Central memory CD8-positive, alpha-beta T cell (primary cell): ENCODE data around the gene GRIN2A.

ENCODE experiments used
- ATAC-seq: fragments of 150-1000 bp; cut with Tn5 transposase; replicated peaks from 2 replicates; pipeline ENCODE4 v1.10.0; 2022; ENCODE audit warnings: mild to moderate bottlenecking, moderate FRiP score, moderate number of reproducible peaks; ENCODE audit not compliant: poor library complexity, severe bottlenecking; ENCODE audit errors: extremely low read depth
- DNase-seq, 2 donors: peaks; one replicate each; pipeline ENCODE4 v3.0.0; 2021; ENCODE audit warnings: low spot score in 2 of 2
- H3K27ac Mint-ChIP-seq: one replicate; pipeline ENCODE4 v1.8.0; 2022; ENCODE audit warnings: low read depth, mild to moderate bottlenecking, moderate library complexity, mixed read lengths
- H3K27me3 Mint-ChIP-seq: one replicate; pipeline ENCODE4 v1.8.0; 2022; ENCODE audit warnings: mixed read lengths
- H3K36me3 Mint-ChIP-seq: one replicate; pipeline ENCODE4 v1.8.0; 2022; ENCODE audit warnings: mild to moderate bottlenecking, moderate library complexity, mixed read lengths; ENCODE audit not compliant: insufficient read depth
- H3K4me1 Mint-ChIP-seq: one replicate; pipeline ENCODE4 v1.8.0; 2022; ENCODE audit warnings: mixed read lengths
- H3K4me3 Mint-ChIP-seq: one replicate; pipeline ENCODE4 v1.8.0; 2022; ENCODE audit warnings: mild to moderate bottlenecking, moderate library complexity, mixed read lengths
- H3K9me3 Mint-ChIP-seq: one replicate; pipeline ENCODE4 v1.8.0; 2022; ENCODE audit warnings: mixed read lengths

Gene GRIN2A

DNA sequence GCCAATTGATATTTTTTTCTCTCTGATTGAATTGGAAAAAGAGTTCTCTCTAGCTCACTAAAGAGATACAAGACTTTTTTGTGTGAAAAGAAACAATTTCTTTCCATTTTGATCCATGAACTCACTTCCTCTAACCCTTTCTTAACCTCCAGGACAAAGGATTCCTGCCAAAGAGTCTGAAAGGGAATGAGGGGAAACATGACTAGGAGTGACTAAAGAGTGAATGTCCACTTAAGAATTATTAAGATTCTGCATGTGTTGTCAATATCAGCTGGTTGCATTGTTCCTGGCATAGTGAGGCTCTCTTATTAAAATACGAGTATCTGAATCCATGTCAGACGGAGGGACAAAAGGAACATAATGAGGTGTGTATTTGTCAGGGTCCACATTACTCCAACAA, 344.7 kb downstream of the GRIN2A start:
- H3K27ac Mint-ChIP-seq = no peak overlapping the region
- ATAC-seq (no peak), DNase-seq (no peak)
- H3K36me3 Mint-ChIP-seq = no peaks in the 10 kb centered on the region
- H3K27me3 Mint-ChIP-seq = no peaks in the 10 kb centered on the region
- no peaks in the 10 kb centered on the region for H3K4me1 Mint-ChIP-seq
- H3K9me3 Mint-ChIP-seq = peaks cover 13% of the 10 kb centered on the region
- H3K4me3 Mint-ChIP-seq = no peak overlapping the region

DNA sequence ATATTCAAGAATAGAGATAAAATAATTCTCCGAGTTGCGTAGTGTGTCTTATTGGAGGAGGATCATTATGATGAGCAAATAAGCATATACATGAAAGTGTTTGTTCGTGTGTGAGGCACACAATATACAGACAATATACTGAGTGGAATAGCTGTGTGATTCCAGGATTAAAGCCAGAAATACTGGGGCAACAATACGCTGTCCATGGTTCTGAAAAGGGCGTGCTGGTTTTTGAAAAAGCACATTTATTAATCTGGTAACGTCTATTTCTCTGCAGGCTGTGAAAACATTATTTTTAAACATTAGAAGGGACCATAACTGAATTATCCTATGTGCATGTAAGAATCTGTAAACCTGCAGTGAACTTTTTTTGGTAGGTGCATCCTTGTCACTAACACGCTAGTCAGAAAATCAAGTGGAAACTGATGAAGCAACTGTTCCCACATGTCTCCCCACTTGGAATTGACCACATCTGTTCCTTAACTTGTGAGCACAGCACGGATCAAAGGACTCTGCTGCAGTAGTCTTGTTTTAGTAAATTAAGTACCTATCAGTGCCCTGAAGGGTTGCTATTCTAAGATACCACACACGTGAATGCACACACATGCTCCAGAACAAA, 346.0 kb downstream of the GRIN2A start:
- ATAC-seq (no peak), DNase-seq (no peak)
- Mint-ChIP-seq H3K27ac (no peak overlapping the region), H3K27me3 (no peaks in the 10 kb centered on the region), H3K4me1 (no peaks in the 10 kb centered on the region), H3K4me3 (no peak overlapping the region), H3K36me3 (no peaks in the 10 kb centered on the region), H3K9me3 (peaks cover 13% of the 10 kb centered on the region)

DNA sequence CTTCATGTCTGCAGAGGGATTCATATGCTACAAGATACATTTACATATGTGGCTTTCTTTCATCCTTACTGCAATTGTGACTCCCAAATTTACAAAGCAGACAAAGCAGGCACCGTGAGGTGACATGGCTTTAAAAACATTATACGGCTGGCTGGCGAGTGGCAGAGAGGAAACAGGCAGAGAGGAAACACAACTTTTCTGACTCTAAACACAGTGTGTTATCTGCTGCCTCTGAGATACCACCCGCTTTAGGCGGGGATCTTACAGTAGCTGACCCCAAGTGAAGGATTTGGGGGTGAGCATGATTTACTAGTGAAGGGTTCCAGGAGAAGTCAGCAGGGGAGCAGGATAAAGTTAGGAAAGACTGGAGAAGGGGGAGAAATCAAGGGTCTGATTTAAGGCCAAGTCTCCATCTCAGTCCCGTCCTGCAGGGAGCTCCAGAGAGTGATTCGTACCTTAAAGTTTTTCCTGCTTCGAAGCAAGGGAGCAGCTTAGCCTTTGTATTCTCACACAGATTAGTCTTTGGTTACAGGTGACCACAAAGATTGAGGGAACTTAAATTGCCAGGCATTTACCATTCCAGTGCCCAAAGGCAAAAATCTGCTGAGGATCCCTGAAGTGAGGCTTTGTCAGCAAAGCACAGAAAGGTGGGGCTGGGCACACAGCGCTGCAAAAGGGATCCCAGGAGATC, 355.0 kb downstream of the GRIN2A start:
- ATAC-seq (no peak), DNase-seq (no peak)
- Mint-ChIP-seq H3K4me3 (no peak overlapping the region), H3K4me1 (no peaks in the 10 kb centered on the region), H3K27ac (no peak overlapping the region), H3K27me3 (no peaks in the 10 kb centered on the region), H3K36me3 (no peaks in the 10 kb centered on the region), H3K9me3 (no peaks in the 10 kb centered on the region)

DNA sequence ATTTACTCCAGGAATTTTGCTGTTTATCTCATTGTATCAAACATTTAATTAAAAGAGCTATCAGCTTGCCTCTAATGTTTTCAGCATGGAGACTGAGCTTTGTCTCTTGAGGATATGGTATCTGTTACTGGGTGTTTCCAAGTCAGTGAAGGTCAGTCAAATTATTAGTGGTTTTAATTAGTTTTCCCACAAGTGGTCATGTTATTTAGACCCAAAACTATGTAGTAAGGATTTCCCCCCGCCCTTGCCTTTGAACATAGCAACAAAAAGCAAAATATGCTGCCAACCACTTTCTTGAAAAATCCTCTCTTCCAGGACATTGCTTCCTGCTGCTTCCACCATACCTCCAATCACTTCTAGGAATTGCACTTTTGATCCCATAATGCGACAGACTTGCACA, 355.6 kb downstream of the GRIN2A start:
- no peaks in the 10 kb centered on the region for H3K9me3 Mint-ChIP-seq
- no peak for ATAC-seq
- H3K4me1 Mint-ChIP-seq = no peaks in the 10 kb centered on the region
- H3K27me3 Mint-ChIP-seq = no peaks in the 10 kb centered on the region
- no peak overlapping the region for H3K4me3 Mint-ChIP-seq
- no peak for DNase-seq
- no peaks in the 10 kb centered on the region for H3K36me3 Mint-ChIP-seq
- H3K27ac Mint-ChIP-seq = no peak overlapping the region

DNA sequence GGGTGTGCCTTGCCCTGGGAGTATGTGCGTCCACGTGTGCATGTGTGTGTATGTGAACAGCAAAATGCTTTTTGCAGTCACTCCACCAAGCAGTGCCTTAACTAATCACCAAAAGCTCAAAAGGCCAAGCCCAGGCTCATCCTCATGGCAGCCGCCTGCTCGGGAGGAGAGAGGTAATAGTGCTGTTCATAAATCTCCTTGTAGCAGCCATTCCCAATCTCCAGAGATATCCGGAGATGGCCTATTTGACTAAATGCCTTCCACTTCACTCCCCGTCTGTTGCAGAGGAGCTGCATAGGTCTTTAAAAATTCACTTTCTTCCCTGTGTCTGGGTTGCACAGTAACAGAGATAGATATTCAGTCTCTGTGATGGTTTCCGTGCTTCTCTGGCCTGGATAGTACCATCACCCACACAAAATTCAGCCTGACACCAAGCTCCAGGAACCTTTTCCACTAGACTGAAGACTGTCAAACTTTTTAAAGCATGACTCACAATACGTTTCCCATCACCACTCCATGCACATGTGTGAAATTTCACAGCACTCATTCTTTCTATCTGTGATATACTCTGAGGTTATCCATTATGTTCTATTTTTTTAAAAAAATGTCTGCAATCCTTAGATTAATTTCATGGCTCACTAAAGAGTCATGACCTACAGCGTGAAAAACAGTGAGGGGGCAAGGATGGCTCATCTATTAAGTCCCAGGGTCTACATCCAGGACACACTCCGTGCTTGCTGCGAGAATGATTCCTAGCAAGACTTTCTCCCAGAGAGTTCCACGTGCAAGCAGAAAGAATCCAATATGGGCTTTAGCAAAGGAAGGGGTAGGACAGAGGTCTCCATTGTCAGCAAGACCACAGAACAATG, 357.8 kb downstream of the GRIN2A start:
- Mint-ChIP-seq H3K4me3 (no peak overlapping the region), H3K36me3 (no peaks in the 10 kb centered on the region), H3K4me1 (no peaks in the 10 kb centered on the region), H3K9me3 (no peaks in the 10 kb centered on the region), H3K27me3 (no peaks in the 10 kb centered on the region), H3K27ac (no peak overlapping the region)
- ATAC-seq (no peak), DNase-seq (no peak)

DNA sequence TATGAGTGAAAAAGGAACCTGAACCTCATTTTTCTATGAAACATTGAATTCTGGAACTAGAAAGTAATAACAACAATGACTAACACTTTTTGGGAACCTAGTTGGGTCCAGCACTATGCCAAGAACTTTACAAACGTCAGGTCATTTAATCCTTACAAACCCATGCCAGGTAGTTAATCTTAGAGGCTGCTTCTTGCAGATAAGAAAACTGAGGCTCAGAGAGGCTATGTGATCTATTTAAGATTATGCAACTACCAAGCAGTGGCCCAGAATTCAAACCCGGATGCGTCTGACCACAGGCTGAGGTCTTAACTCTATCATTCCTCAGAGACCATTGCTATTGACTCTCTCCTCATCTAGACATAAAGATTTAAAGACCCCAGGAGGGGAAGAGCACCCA, 358.7 kb downstream of the GRIN2A start:
- DNase-seq = no peak
- no peak for ATAC-seq
- H3K27ac Mint-ChIP-seq = no peak overlapping the region
- no peaks in the 10 kb centered on the region for H3K9me3 Mint-ChIP-seq
- H3K27me3 Mint-ChIP-seq = no peaks in the 10 kb centered on the region
- no peak overlapping the region for H3K4me3 Mint-ChIP-seq
- no peaks in the 10 kb centered on the region for H3K4me1 Mint-ChIP-seq
- no peaks in the 10 kb centered on the region for H3K36me3 Mint-ChIP-seq

DNA sequence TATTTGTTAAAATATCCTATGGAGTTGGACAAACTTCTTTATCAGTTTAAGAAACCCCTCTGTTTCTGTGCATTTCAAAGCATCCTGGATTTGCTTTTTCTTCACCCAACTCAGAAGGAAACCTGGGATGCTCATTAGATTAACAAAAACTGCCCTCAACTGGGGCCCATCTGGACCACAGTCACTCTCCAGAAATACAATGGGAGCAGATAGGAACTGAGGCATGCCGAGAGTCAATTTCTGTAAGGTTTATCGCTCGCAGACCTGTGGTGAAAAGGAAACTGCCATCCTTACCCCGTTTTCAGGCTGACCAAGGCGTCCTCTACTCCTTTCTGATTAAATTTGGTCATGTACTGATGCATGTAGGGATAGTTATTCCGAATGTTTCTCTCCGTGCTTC, 360.3 kb downstream of the GRIN2A start:
- Mint-ChIP-seq H3K4me1 (no peaks in the 10 kb centered on the region), H3K27me3 (no peaks in the 10 kb centered on the region), H3K36me3 (no peaks in the 10 kb centered on the region), H3K9me3 (no peaks in the 10 kb centered on the region), H3K4me3 (no peak overlapping the region), H3K27ac (no peak overlapping the region)
- DNase-seq = no peak
- no peak for ATAC-seq

DNA sequence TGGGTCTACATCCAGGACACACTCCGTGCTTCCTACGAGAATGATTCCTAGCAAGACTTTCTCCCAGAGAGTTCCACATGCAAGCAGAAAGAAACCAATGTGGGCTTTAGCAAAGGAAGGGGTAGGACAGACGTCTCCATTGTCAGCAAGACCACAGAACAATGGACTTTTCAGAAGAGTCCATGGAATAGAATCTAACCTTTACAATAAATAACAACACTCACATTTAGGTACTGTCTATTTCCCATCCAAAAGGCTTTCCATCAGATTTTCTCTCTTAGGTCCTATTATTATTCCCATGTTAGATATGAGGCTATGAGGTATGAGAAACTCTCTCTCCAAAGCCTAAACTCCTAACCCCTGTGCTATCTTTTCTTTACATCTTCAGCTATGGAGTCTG, 360.9 kb downstream of the GRIN2A start:
- Mint-ChIP-seq H3K27me3 (no peaks in the 10 kb centered on the region), H3K36me3 (no peaks in the 10 kb centered on the region), H3K4me1 (no peaks in the 10 kb centered on the region), H3K9me3 (no peaks in the 10 kb centered on the region), H3K27ac (no peak overlapping the region), H3K4me3 (no peak overlapping the region)
- ATAC-seq (no peak), DNase-seq (no peak)

DNA sequence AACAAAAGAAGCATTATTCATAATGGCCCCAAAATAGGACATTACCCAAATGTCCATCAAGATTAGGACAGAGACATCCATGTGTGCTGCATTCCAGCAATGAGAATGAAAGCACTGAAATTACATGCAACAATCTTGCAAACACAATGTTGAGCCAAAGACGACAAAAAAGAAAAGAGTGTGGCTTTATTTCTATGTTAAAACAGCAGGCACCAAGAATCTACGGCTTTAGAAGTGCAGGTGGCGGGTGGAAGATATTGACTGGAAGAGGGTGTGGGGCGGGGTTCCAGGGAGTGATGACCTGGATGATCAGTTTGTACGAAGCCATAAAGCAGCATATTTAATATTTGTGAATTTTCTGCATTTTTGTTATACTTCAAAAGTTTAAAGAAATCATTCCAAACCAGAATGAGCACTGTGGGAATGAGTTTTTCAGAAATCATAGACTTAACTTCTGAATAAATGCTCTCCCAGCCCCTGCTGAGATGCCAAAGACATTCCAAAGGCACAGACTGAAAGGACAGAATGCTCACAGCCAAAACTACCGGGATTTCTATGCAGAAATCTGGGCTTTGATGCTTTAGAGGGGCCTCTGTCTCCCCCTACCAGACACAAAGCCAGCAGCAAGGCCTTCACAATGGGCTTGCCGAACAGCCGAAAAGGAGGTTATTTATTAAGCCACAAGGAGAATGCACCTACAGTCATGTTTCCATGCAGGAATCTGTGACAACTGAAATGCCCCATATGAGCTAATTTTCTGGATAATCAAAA, 361.6 kb downstream of the GRIN2A start:
- H3K36me3 Mint-ChIP-seq = no peaks in the 10 kb centered on the region
- DNase-seq (no peak), ATAC-seq (no peak)
- H3K27me3 Mint-ChIP-seq = no peaks in the 10 kb centered on the region
- H3K4me3 Mint-ChIP-seq = no peak overlapping the region
- no peak overlapping the region for H3K27ac Mint-ChIP-seq
- H3K9me3 Mint-ChIP-seq = no peaks in the 10 kb centered on the region
- H3K4me1 Mint-ChIP-seq = no peaks in the 10 kb centered on the region

DNA sequence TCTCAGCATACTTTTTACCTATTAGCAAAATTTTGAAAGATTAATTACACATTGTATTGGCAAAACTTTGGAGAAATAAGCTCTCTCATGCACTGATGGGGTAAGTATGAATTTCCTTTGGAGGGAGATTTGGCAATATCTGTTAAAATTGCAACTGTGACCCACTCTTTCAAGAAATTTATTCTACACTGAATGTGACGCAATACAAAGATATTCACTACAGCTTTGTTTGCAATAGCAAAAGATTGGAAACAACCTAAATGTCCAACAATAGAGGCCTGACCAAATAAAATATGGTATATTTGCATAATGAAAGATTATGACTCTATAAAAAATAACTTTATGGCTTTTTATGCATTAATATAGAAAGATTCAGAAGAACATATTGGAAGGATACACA, 363.5 kb downstream of the GRIN2A start:
- no peak overlapping the region for H3K4me3 Mint-ChIP-seq
- ATAC-seq (no peak), DNase-seq (no peak)
- no peaks in the 10 kb centered on the region for H3K27me3 Mint-ChIP-seq
- H3K27ac Mint-ChIP-seq = no peak overlapping the region
- peaks cover 6% of the 10 kb centered on the region for H3K9me3 Mint-ChIP-seq
- no peaks in the 10 kb centered on the region for H3K4me1 Mint-ChIP-seq
- no peaks in the 10 kb centered on the region for H3K36me3 Mint-ChIP-seq

DNA sequence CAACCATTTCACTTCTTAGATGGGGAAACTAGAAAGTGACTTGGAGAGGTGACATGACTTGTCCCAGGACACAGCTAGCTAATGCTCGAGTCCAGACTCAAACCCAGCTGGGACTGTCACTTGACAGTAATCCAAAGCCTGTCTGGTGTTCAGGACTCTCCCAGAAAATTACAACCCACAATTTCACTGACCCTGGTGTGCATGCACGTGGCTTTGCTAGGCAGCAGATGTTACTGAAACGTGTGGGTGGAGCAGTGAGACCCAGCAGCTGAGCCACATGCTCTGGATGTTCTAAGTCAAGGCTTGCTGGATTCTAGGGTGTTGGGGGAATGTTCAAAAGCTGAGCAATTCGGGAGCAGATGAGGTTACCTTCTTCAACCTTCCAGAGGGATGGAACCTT, 364.6 kb downstream of the GRIN2A start:
- Mint-ChIP-seq H3K27ac (no peak overlapping the region), H3K9me3 (peaks cover 7% of the 10 kb centered on the region), H3K4me3 (no peak overlapping the region), H3K4me1 (no peaks in the 10 kb centered on the region), H3K27me3 (no peaks in the 10 kb centered on the region), H3K36me3 (no peaks in the 10 kb centered on the region)
- no peak for ATAC-seq
- no peak for DNase-seq

DNA sequence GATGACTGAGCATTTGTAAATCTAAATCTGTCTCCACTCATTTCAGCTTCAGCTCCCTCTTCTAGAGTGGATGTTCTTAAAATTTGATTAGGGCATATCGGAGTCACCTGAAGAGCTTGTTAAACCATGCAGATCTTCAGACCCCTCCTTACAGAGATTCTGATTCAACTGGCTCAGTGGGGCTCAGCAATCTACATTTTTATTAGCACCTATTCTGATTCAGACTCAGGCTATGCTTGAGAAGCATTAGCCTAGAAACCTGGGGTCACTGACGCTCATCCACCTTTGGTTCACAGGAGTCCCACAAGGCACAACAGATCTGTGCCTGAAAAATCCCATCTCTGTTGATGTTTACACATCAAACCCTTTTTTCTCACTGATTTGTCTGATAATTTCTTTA, 365.6 kb downstream of the GRIN2A start:
- no peak for ATAC-seq
- Mint-ChIP-seq H3K4me1 (no peaks in the 10 kb centered on the region), H3K36me3 (no peaks in the 10 kb centered on the region), H3K4me3 (no peak overlapping the region), H3K27ac (no peak overlapping the region), H3K9me3 (peaks cover 7% of the 10 kb centered on the region), H3K27me3 (no peaks in the 10 kb centered on the region)
- no peak for DNase-seq
